Fibroblast of skin of scalp (primary cell): ENCODE results near the gene PIGK.
A peak's percentile ranks its signal among the peaks of the same experiment; 100 is the strongest.
"Not testable (repeated sequence)": the region's sequence is repeated elsewhere in the genome, so short reads cannot be mapped to it uniquely, and the experiment has no call there.

ENCODE experiments used
- DNase-seq: peaks from one replicate; pipeline ENCODE4 v3.0.0-alpha.2; 2013

Gene PIGK

GRCh38 chr1:77188770-77189169 lies 30.5 kb downstream of the PIGK start:
- DNase-seq: no peak

DNA sequence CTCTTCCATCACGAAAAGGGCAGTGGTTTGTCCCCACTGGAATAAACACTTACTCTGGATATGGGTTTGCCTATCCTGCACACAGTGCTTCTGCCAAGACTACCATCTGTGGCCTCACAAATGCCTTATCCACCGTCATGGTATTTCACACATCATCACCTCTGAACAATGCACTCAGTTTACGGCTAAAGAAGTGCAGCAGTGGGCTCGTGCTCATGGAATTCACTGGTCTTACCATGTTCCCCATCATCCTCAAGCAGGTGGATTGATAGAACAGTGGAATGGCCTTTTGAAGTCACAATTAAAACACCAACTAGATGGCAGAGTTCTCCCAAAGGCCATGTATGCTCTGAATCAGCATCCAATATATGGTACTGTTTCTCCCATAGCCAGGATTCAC lies 32.3 kb downstream of the PIGK start:
- not testable (repeated sequence) for DNase-seq

- DNase-seq: no peak
Measured at GRCh38 chr1:77182083-77182482, 37.1 kb downstream of the PIGK start.

GRCh38 chr1:77179632-77180031 lies 39.6 kb downstream of the PIGK start:
- no peak for DNase-seq

- DNase-seq: peak; percentile 4
Measured at GRCh38 chr1:77175230-77175844, 43.9 kb downstream of the PIGK start.

GRCh38 chr1:77170687-77171086 lies 48.5 kb downstream of the PIGK start:
- DNase-seq: peak; percentile 72

DNA sequence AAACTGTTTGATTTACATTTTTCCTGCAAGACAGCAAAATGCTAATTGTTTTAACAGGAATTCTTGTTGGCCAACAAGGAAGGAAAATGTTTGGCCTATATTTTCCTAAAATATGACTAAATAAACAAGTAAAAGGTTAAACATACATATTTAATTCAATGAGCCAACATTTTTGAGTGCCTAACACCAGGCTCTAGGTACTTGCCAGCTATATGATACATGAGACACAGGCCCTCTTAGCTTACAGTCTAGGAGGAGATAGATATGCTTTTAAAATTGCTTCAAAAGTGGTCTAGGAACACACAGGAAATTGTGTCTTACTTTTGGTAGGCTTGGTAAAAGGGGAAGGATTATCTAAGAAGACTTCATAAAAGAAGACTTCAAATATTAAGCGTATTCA lies 50.9 kb downstream of the PIGK start:
- DNase-seq: peak; percentile 24

- no peak for DNase-seq
Measured at GRCh38 chr1:77164434-77164944, 54.7 kb downstream of the PIGK start.

DNA sequence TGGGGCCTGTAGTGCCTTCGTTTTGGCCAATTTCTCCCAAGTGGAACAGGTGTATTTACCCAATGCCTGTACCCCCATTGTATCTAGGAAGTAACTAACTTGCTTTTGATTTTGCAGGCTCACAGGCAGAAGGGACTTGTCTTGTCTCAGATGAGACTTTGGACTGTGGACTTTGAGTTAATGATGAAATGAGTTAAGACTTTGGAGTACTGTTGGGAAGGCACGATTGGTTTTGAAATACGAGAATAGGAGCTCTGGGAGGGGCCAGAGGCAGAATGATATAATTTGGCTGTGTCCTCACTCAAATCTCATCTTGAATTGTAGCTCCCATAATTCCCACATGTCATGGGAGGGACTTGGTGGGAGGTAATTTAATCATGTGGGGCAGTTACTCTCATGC lies 59.5 kb downstream of the PIGK start:
- not testable (repeated sequence) for DNase-seq

- no peak for DNase-seq
Measured at GRCh38 chr1:77156214-77156613, 63.0 kb downstream of the PIGK start.

DNA sequence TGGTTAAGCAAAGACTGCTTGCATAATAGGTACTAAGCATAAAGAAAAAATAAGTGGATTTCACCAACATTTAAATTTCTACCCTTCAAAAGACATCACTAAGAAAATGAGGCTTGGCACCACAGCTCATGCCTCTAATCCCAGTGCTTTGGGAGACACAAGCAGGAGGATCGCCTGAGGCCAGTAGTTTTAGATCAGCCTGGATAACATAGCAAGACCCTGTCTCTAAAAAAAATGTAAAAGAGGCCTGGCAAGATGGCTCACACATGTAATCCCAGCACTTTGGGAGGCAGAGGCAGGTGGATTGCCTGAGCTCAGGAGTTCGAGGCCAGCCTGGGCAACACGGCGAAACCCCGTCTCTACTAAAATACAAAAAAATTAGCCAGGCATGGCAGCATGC lies 73.0 kb downstream of the PIGK start:
- no peak for DNase-seq

- peak; percentile 9 for DNase-seq
Measured at GRCh38 chr1:77143529-77144121, 75.6 kb downstream of the PIGK start.

GRCh38 chr1:77139389-77139788 lies 79.8 kb downstream of the PIGK start:
- no peak for DNase-seq

- peak; percentile 48 for DNase-seq
Measured at GRCh38 chr1:77134359-77134758, 84.9 kb downstream of the PIGK start.

DNA sequence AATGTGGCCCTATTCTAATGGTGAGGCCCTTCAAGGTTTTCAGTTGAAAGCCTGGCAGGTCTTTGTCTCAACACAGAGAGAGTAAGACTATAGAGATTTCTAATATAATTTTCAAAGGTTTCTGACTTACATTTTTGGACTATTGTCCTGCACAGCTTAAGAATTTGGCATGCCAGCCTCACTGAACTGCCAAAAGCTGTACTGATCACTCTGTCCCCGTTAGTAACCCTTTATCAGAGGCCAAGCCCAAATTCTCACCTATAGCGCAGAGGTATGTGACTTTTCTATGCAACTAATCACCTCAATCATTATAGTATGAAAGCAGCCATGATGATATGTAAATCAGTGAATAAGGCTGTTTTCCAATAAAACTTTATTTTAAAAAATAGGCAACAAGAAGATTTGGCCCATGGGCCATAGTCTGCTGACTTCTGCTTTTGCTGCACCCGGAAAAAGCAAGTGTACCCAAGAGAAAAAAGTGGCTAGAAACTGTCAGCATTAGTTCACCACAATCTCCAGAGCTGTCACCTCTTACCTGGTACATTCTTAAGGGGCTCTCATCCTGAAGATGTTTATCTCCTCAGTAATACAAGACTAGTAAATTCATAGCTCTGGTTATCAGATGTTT lies 85.4 kb downstream of the PIGK start:
- DNase-seq: no peak

DNA sequence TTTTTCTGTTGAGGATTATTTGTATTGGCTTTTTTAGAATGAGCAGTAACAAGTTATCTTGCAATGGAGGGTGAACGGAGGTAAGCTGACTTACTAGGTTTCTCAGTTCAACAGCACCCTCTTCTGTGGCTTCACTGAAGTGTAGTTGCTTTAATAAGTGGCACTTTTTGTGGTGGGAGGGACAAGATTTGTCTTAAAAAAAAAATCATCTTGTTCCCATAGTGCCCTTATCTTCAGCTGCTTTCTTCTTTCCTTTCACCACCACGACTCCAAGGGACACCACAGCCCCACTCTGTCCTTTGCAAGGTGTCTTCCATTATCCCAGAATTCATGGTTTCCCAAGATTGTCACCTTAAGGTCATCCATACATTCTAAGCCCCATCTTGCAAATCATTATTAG lies 92.9 kb downstream of the PIGK start:
- DNase-seq: peak; percentile 77

GRCh38 chr1:77121503-77121902 lies 97.7 kb downstream of the PIGK start:
- no peak for DNase-seq

- DNase-seq: peak; percentile 6
Measured at GRCh38 chr1:77120950-77121349, 98.3 kb downstream of the PIGK start.

GRCh38 chr1:77118712-77119111 lies 100.5 kb downstream of the PIGK start:
- no peak for DNase-seq

DNA sequence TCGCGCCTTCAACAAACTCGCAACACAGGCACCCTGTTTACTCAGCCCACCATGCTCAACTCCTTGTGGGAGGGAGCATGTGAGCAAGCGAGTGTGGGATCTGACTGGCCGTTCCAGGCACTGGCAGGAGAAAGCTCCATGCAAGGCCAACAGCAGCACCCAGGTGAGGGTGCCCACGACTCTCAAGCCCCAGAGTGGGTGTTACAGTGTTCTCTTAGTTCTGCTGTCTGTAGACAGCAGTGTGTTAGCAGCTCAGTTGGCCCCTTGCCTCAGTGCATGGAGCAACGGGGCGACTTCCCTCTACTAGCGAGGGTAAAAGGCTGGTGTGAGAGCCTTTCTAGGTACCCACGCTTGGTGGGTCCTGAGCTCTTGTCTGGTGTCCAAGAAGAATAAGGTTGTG lies 114.6 kb downstream of the PIGK start:
- DNase-seq: no peak

GRCh38 chr1:77103486-77103885 lies 115.7 kb downstream of the PIGK start:
- no peak for DNase-seq

DNA sequence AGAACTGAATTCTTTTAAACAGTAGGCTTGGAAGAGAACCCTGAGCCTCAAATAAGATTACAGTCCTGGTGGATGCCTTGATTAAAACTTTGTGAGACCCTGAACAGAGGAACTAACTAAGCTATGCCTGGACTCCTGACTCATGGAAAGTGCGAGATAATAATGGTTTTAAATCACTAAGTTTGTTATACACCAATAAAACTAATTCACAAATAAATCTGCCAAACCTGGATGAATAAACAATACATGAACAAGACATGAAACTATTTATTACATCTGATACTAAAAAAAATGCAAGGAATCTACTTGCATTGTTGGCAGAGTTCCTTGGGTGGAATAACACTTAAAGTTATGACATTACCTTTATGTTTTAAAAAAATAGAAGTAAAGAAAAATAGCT lies 118.4 kb downstream of the PIGK start:
- DNase-seq: peak; percentile 8

DNA sequence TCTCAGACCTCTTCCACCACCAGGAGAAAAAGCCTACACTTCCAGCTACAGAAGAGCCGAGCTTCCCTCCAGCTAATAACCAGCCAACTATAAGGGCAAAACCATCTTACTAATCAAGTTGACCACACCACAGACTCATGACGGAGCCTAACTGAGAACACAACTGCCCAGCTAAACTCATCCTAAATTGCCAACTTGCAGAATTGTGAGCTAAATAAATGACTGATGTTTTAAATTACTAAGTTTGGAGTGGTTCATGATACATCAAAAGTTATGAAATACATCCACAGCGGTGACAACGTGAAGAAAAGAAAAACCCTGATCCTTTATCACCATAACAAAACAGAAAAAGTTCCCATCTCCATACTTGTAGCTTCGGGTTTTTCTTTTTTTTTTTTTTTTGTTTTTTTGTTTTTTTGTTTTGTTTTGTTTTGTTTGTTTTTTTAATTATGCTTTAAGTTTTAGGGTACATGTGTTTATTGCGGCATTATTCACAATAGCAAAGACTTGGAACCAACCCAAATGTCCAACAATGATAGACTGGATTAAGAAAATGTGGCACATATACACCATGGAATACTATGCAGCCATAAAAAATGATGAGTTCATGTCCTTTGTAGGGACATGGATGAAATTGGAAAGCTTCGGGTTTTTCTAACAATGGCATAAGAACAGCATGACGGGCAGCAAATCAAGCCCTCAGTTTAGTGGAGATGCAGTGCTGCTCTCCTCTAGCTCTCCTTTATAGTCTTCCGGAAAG lies 122.6 kb downstream of the PIGK start:
- DNase-seq: no peak
